NB4 (cell line): ENCODE results near the gene BRD1.

ENCODE experiments used
- DNase-seq: peaks from one replicate; pipeline ENCODE4 v3.0.0; 2010; ENCODE audit warnings: low read depth
- H3K4me3 ChIP-seq: one replicate; pipeline ENCODE4 v1.5.1; 2011; ENCODE audit warnings: mild to moderate bottlenecking, low read depth, low read length, moderate library complexity
- MYC ChIP-seq: IDR thresholded peaks from 2 replicates; pipeline ENCODE4 v1.6.1; 2011; ENCODE audit warnings: low read depth, low read length
- POLR2A ChIP-seq: IDR thresholded peaks from 2 replicates; pipeline ENCODE4 v1.6.1; 2011; ENCODE audit warnings: mild to moderate bottlenecking; ENCODE audit not compliant: insufficient read length; ENCODE audit errors: extremely low read depth
- TF ChIP-seq, protein P1 (sequence below): IDR thresholded peaks from 2 replicates; pipeline ENCODE4 v1.6.1; 2011; ENCODE audit warnings: low read depth, low read length
- TF ChIP-seq, protein P2 (sequence below): IDR thresholded peaks from one replicate; pipeline ENCODE4 v1.5.1; 2012; ENCODE audit warnings: low read depth, low read length

BRD1 gene

DNA sequence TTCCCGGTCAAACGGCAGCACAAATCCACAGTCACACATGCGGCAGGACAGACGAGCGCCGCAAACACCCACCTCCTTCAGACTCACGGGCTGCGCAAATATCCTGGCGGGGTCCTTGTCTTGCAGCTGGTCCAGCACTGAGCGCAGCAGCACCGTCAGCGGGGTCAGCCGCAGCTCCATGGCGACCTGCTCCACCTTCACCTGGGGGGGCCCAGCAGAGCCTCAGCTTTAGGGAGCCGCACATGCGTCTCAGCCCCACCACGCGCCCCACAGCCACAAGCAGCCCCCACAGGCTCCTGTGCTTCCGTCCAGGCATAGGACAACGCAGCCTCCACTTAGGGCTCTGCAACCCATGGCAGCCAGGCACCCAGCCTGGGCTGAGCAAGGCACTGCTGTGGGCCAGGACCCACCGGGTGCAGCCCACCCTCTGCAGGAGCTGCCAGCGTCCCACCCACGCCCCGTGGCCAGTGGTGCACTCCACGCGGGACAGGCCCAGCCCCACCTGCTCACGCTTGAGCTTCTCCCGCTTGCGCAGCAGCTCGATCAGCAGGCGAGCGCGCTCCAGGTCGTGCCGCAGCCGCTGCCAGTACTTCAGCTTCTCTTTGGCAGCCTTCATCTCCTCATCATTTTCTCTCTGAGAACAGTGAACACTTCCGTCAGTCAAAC is 29.1 kb downstream of the BRD1 start:
- TF ChIP-seq, protein P1, sequence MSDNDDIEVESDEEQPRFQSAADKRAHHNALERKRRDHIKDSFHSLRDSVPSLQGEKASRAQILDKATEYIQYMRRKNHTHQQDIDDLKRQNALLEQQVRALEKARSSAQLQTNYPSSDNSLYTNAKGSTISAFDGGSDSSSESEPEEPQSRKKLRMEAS: no peak
- no peak overlapping the region for H3K4me3 ChIP-seq
- DNase-seq: no peak

DNA sequence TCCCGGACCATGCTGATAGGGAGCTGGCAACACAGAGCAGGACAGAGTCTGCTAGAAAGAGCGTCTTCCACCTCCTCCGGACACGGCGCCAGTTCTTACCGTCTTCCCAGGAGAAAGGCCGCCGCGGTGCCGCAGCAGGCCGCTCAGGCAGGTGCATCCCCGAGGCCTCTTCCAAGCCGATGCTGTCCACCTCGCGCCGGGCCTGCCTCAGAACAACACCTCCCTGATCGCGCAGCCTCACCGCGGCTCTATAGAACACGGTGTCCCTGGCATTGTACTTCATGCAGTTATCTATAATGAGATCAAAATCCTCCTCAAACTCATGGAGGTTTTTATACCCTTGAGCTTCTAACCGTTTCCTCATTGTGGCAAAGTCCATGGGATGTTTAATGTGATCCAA is 30.0 kb downstream of the BRD1 start:
- H3K4me3 ChIP-seq: no peak overlapping the region
- TF ChIP-seq, protein P1: no peak
- TF ChIP-seq POLR2A: no peak
- TF ChIP-seq, protein P2, sequence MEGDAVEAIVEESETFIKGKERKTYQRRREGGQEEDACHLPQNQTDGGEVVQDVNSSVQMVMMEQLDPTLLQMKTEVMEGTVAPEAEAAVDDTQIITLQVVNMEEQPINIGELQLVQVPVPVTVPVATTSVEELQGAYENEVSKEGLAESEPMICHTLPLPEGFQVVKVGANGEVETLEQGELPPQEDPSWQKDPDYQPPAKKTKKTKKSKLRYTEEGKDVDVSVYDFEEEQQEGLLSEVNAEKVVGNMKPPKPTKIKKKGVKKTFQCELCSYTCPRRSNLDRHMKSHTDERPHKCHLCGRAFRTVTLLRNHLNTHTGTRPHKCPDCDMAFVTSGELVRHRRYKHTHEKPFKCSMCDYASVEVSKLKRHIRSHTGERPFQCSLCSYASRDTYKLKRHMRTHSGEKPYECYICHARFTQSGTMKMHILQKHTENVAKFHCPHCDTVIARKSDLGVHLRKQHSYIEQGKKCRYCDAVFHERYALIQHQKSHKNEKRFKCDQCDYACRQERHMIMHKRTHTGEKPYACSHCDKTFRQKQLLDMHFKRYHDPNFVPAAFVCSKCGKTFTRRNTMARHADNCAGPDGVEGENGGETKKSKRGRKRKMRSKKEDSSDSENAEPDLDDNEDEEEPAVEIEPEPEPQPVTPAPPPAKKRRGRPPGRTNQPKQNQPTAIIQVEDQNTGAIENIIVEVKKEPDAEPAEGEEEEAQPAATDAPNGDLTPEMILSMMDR: no peak
- TF ChIP-seq MYC: no peak
- no peak for DNase-seq

DNA sequence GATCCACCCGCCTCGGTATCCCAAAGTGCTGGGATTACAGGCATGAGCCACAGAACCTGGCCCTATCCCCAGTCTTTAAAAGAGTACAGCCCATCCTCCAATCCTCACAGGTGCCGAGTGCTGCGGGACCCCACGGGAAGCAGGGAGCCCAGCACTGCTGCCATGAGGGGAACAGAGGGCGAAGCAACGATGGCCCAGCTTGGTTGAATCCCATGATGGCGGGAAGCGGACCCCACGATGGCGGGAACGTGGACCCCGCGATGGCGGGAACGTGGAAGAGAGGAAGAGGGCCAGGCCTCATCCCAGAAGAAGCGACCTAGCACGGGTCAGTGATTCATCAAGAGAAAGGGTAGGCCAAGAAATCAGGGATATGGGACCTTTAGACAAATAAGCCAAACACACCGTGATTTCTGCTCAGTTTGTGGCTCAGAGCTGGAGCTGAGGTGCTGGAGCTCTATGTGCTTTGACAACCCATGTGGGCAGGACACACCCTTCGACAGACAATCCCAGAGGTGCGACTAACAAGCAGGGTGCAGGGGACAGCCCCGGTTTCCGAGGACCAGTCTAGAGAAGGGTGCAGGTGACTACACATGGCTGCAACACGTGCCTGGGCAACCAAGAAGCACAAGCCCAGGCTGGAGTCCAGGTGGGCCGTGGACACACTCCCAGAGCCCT is 30.9 kb downstream of the BRD1 start:
- TF ChIP-seq, protein P2: no peak
- no peak for TF ChIP-seq MYC
- no peak for TF ChIP-seq POLR2A
- TF ChIP-seq, protein P1: no peak
- H3K4me3 ChIP-seq: no peak overlapping the region
- DNase-seq: no peak

DNA sequence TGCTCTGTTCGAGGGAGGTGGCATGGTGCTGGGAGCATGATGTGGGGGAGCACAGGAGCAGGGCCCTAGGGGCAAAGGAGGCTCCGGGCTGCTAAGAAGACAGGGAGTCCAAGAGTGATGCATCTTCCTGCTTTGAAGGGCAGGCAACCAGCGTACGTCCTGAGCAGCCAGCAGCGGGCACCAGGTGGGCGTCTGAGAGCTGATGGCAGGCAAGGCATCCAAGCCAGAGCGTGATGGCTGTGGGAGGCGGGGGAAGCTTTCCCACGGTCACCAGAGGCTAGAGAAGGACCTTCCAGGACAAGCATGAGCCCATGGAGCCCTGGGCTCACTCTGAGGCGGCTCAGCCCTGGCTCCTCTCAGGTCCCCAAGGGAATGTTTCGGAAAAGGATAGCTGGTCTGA is 32.2 kb downstream of the BRD1 start:
- DNase-seq: no peak
- H3K4me3 ChIP-seq: no peak overlapping the region
- TF ChIP-seq, protein P1: no peak
- TF ChIP-seq POLR2A: no peak
- TF ChIP-seq, protein P2: no peak
- TF ChIP-seq MYC: no peak

DNA sequence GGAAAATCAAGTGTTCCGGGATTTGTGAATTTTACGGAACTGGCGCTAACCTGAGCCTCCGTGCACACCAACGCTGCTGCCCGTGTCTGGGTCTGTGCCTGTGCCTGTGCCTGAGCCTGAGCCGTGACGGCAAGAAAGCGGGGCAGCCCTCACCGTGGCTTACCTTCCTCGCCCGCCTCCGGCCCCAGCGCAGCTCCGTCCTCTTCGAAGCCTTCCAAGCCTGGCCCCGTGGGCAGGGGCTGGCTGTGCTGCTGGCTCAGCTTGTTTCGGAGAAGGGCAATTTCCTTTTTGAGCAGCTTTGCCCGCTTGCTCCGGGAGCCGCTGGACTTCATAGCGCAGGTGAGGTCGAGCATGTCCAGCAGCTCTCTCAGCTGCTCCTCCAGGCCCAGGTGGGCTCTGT is 33.8 kb downstream of the BRD1 start:
- no peak overlapping the region for H3K4me3 ChIP-seq
- no peak for DNase-seq
- TF ChIP-seq, protein P1: no peak
- TF ChIP-seq POLR2A (no peak), MYC (no peak)

DNA sequence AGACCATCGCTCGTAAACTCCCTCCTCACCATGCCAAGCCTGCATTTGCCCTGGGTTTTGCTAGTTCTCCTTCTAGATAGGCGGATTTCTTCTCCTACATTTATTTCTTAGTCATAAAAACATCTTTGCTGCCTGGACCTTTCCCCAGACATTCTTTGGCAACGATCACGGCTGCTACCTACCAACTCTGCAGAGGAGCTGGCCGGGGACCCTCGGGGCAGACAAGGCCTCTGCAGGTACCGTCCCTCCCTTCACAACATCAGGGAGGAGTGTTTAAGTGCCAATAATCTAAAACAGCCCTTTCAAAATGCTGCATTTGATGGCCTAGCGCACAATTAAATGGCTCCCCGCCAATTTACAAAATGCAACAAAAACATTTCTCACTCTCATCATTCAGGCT is 34.4 kb downstream of the BRD1 start:
- TF ChIP-seq MYC (no peak), POLR2A (no peak)
- TF ChIP-seq, protein P2: no peak
- TF ChIP-seq, protein P1: no peak
- no peak overlapping the region for H3K4me3 ChIP-seq
- no peak for DNase-seq
